SU-DHL-6 (cell line): ENCODE data around the gene WNT3A.

Source experiments
- EZH2phosphoT487 ChIP-seq: fragments of 200-600 bp; sonication (generic), shearing (Covaris generic); conservative IDR thresholded peaks from 2 replicates; pipeline ENCODE4 v1.6.1; 2018; ENCODE audit warnings: mild to moderate bottlenecking, antibody characterized with exemption, low read length, moderate library complexity, mixed read lengths
- TF ChIP-seq, protein P1 (sequence below): fragments of 200-600 bp; sonication (generic); IDR thresholded peaks from one replicate; pipeline ENCODE4 v1.5.1; 2017; ENCODE audit warnings: antibody characterized with exemption, mild to moderate bottlenecking, low read length, moderate library complexity; ENCODE audit not compliant: insufficient read depth, poor library complexity, severe bottlenecking

DNA sequence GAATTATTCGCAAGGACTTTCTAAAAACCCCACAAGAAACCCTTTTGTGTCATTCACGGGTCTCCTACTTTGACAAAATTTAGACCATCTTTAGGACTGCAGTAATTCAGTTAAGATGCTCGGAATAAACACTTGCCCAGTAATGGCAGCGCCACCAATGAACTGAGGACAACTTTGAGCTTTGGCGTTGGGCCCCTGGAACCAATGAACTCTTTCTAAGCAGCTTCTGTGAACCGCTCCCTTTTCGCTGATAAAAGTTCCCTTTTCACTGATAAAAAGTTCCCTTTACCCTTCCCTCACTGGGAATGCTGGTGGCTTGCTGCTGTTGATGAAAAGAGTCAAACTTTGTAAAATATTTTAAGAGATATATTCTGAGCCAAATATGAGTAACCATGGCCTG lies 103.8 kb downstream of the WNT3A start:
- TF ChIP-seq, protein P1, sequence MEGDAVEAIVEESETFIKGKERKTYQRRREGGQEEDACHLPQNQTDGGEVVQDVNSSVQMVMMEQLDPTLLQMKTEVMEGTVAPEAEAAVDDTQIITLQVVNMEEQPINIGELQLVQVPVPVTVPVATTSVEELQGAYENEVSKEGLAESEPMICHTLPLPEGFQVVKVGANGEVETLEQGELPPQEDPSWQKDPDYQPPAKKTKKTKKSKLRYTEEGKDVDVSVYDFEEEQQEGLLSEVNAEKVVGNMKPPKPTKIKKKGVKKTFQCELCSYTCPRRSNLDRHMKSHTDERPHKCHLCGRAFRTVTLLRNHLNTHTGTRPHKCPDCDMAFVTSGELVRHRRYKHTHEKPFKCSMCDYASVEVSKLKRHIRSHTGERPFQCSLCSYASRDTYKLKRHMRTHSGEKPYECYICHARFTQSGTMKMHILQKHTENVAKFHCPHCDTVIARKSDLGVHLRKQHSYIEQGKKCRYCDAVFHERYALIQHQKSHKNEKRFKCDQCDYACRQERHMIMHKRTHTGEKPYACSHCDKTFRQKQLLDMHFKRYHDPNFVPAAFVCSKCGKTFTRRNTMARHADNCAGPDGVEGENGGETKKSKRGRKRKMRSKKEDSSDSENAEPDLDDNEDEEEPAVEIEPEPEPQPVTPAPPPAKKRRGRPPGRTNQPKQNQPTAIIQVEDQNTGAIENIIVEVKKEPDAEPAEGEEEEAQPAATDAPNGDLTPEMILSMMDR: no peak
- no peak for TF ChIP-seq EZH2phosphoT487
